Endothelial cell (in vitro differentiated cells): ENCODE results near the gene TFDP1. TPM values are rescaled to one million over a fixed set of nuclear protein-coding genes. Genes with fewer than 3 reads are reported as not detected.

Source experiments
- DNase-seq: peaks from one replicate; pipeline ENCODE4 v3.0.0; 2021; ENCODE audit warnings: low spot score
- H3K27ac Mint-ChIP-seq: one replicate; pipeline ENCODE4 v1.8.0; 2021; ENCODE audit warnings: mixed read lengths, inconsistent platforms; ENCODE audit not compliant: unreplicated experiment
- H3K27me3 Mint-ChIP-seq: one replicate; pipeline ENCODE4 v1.8.0; 2021; ENCODE audit warnings: mild to moderate bottlenecking, moderate library complexity, mixed read lengths, inconsistent platforms; ENCODE audit not compliant: unreplicated experiment
- H3K36me3 Mint-ChIP-seq: one replicate; pipeline ENCODE4 v1.8.0; 2021; ENCODE audit warnings: mild to moderate bottlenecking, low read depth, mixed read lengths, inconsistent platforms; ENCODE audit not compliant: unreplicated experiment
- H3K4me1 Mint-ChIP-seq: one replicate; pipeline ENCODE4 v1.8.0; 2021; ENCODE audit warnings: mild to moderate bottlenecking, mixed read lengths, inconsistent platforms; ENCODE audit not compliant: unreplicated experiment
- H3K4me3 Mint-ChIP-seq: one replicate; pipeline ENCODE4 v1.8.0; 2021; ENCODE audit warnings: mild to moderate bottlenecking, mixed read lengths, inconsistent platforms; ENCODE audit not compliant: unreplicated experiment
- H3K9me3 Mint-ChIP-seq: one replicate; pipeline ENCODE4 v1.8.0; 2021; ENCODE audit warnings: mixed read lengths, inconsistent platforms; ENCODE audit not compliant: unreplicated experiment
- CTCF ChIP-seq: fragments of 200-600 bp; sonication (generic); IDR thresholded peaks from one replicate; pipeline ENCODE4 v1.5.0; 2021; ENCODE audit warnings: antibody characterized with exemption; ENCODE audit not compliant: unreplicated experiment
- total RNA-seq: library from RNA; stranded (reverse); fragmentation: NEBNext Ultra II Directional; extraction: Animal tissue kit (Norgen Biotek cat#: 25700); gene quantifications from one replicate; pipeline ENCODE4 v1.2.1, GENCODE V29; 2021; ENCODE audit not compliant: unreplicated experiment

TFDP1 gene
- total RNA-seq, 1 donor from 2014 or later, result 65.8 TPM

- H3K4me3 Mint-ChIP-seq, result no peak overlapping the region
- no peaks in the 10 kb centered on the region for H3K9me3 Mint-ChIP-seq
- DNase-seq, result no peak
- no peak overlapping the region for H3K27ac Mint-ChIP-seq
- peaks cover 31% of the 10 kb centered on the region for H3K36me3 Mint-ChIP-seq
- no peak for TF ChIP-seq CTCF
- H3K27me3 Mint-ChIP-seq, result peaks cover 11% of the 10 kb centered on the region
- no peaks in the 10 kb centered on the region for H3K4me1 Mint-ChIP-seq
These were observed 10.6 kb downstream of the TFDP1 start for GRCh38 chr13:113595131-113595530.

DNA sequence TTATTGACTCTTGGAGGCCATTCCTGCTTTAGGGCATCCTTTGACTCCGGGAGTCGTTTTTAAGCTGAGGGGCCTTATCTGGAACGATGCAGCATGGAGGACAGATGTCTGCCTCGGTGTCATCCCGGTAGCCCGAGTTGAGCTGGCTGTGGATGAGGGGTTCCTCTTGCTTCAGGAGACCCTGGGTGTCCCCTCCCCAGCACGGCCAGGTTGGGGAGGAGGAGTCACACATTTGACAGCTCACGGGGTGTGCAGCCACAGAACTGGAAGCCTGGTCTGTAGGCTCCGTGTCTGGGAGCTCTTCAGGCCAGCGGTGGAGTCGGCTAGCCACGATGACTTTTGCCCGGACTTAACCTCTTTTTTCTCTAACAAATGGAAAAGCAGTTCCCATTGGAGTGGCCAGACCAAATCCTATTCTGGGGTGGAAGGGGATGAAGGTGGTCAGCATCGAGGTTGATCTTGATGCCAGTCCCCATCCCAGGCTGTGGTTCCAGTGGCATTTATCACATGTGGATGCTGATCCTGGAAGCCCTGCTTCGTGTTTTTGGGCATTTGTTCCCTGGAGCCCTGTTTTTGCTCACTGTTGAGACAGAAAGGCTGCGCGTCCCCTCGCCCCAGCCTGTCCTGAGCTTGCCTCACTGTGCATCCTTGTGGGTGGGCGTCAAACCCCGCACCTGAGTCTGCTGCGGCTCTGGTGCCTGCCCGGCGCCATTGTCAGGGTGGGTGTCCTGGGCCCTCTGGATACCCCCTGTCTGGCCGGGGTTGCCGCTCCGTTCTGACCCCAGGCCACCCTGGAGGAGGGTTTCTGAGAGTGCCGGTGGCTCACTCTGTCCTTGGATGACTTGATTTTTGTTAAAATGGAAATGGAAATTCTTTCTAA is 12.0 kb downstream of the TFDP1 start:
- TF ChIP-seq CTCF, result no peak
- no peak overlapping the region for H3K4me3 Mint-ChIP-seq

DNA sequence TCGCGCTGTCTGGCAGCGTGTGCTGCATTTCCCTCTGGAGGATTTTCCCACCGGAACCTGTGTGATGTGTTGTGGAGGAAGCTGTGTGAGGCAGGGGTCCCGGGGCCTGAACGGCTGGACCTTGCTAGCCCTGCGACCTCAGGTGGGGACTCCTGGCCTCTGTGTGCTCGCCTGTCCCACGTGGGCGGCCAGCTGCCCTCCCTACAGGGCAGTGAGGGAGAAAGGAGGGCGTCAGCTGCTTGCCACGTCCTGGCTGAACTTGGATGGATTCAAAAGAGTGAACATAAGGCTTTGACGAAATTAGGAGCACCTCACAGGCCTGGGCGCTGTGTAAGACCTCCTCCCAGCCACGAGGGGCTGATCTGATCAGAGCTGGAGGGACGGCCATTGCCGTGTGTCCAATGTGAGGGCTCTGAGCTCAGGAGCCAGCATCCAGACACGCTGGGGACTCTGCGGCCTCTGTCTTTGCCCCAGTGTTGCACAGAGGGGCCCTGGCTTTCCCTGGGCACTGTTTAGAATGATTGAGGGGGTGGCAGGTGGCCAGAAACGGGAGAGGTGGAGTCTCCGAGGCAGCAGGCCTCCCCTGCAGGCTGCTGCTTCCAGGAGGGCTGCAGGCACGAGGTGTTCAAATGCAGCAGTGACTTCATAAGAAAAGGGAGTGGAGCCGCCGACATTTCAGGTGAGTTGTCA is 13.0 kb downstream of the TFDP1 start:
- no peak for DNase-seq
- Mint-ChIP-seq H3K4me3 (no peak overlapping the region), H3K27me3 (peaks cover 9% of the 10 kb centered on the region), H3K36me3 (peaks cover 33% of the 10 kb centered on the region), H3K4me1 (no peaks in the 10 kb centered on the region), H3K27ac (no peak overlapping the region), H3K9me3 (no peaks in the 10 kb centered on the region)
- TF ChIP-seq CTCF, result no peak

More for the DNA sequence above, 12.0 kb downstream of the TFDP1 start:
- H3K27me3 Mint-ChIP-seq, result peaks cover 9% of the 10 kb centered on the region
- no peak for DNase-seq
- no peak overlapping the region for H3K27ac Mint-ChIP-seq
- H3K9me3 Mint-ChIP-seq, result no peaks in the 10 kb centered on the region
- H3K36me3 Mint-ChIP-seq, result peaks cover 34% of the 10 kb centered on the region
- H3K4me1 Mint-ChIP-seq, result no peaks in the 10 kb centered on the region

DNA sequence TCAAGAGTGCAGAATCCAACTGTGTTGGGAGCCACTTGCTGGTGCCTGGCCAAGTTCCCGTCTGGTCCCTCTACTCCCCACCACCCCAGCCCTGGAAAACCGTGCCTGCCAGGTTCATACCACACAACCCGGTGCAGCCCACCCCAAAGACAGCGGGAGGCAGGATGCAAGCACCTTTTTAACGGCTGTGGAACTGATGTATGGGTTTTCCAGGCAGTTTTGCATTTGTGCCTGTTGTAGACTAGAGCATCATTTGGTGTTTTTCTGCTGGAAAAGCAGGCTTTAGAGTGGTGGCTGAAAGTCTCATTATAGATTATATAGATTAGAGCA is 13.5 kb downstream of the TFDP1 start:
- Mint-ChIP-seq H3K36me3 (peaks cover 37% of the 10 kb centered on the region), H3K27ac (no peak overlapping the region), H3K4me3 (no peak overlapping the region), H3K27me3 (peaks cover 9% of the 10 kb centered on the region), H3K4me1 (no peaks in the 10 kb centered on the region), H3K9me3 (no peaks in the 10 kb centered on the region)
- no peak for TF ChIP-seq CTCF
- DNase-seq, result no peak

- H3K27me3 Mint-ChIP-seq, result peaks cover 9% of the 10 kb centered on the region
- no peak overlapping the region for H3K4me3 Mint-ChIP-seq
- H3K4me1 Mint-ChIP-seq, result no peaks in the 10 kb centered on the region
- no peak overlapping the region for H3K27ac Mint-ChIP-seq
- peaks cover 37% of the 10 kb centered on the region for H3K36me3 Mint-ChIP-seq
- H3K9me3 Mint-ChIP-seq, result no peaks in the 10 kb centered on the region
- no peak for TF ChIP-seq CTCF
- no peak for DNase-seq
These were observed 13.9 kb downstream of the TFDP1 start for GRCh38 chr13:113598481-113598880.
